ENCODE data around the gene CHST9.
A peak's percentile ranks its signal among the peaks of the same experiment; 100 is the strongest.

The CHST9 gene

DNA sequence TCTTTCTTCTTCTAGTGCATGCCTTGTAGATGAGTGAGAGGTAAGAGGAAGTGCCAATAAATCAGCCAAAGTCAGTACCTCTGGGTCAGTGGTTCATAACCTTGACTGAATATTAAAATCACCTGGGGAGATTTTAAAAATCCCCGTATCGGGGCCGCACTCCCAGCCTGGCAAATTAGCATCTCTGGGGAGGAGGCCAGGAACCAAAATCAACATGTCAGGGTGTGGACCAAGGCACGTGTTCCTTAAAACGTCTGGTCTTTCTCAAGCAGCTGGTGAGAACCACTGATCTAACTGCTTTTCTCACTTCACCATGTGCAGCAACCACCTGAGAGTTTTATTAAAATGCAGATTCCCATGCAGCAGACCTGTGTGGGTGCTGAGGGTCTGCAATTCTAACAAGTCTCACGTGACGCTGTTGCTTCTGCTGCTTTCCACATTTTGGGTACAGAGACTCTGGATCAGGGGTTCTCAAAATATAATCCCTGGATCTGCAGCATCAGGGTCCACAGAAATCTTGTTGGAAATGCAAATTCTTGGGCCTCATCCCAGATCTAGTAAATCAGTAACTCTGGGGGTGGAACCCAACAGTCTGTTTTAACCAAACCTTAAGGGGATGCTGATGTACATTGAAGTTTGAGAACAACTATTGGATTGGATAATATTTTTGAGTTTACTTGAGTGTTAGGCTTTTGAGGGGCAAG, 49.5 kb downstream of the CHST9 start:
- H3K4me1 ChIP-seq (ENCODE audit: control insufficient read depth, insufficient read depth, low read length) = peaks cover 12% of the 10 kb centered on the region; the same call in 1 of the 2 replicates
- H3K36me3 ChIP-seq (ENCODE audit: control insufficient read depth, insufficient read depth, low read length) = no peaks in the 10 kb centered on the region
- no peak overlapping the region for H3K27ac ChIP-seq (ENCODE audit: low read depth, low read length)
- H3K27me3 ChIP-seq (ENCODE audit: control insufficient read depth, insufficient read depth, low read length) = no peaks in the 10 kb centered on the region
- no peaks in the 10 kb centered on the region for H3K9me3 ChIP-seq (ENCODE audit: control insufficient read depth, insufficient read depth, low read length)
- H3K4me3 ChIP-seq (ENCODE audit: low read depth, low read length) = no peak overlapping the region
- H3K9ac ChIP-seq (ENCODE audit: low read depth, low read length) = no peak overlapping the region

DNA sequence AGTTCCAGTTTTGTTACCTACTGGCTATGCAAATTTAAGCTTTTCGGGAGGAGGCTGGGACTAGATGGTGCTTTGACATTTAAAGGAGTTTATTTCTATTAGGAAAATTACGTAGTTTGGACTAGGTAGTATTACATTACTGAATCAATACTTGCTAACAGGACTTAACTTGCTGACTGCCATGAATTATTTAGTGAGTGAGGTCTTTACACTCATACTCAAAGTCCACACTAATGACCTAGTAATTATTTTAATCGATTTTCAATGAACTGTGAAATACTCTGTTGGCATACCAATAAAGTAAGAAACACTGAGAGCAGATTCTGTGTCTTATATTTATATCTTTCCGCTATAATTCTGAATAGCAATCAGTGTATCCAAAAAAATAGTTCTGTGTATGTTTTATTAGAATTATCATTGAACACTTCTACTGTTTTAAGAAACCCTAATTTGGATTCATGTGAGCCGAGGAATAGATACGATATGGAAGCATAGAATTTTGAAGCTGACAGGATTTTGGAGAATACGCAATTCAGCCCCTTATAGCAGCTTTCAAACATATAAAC, 55.0 kb downstream of the CHST9 start:
- Histone ChIP-seq H3K27me3 (ENCODE audit: control insufficient read depth, insufficient read depth, low read length) (no peaks in the 10 kb centered on the region), H3K4me3 (ENCODE audit: low read depth, low read length) (0 out of 2 replicates have a peak overlapping the region, but pooled peaks have one; percentile 23), H3K27ac (ENCODE audit: low read depth, low read length) (no peak overlapping the region), H3K36me3 (ENCODE audit: control insufficient read depth, insufficient read depth, low read length) (no peaks in the 10 kb centered on the region), H3K9ac (ENCODE audit: low read depth, low read length) (no peak overlapping the region), H3K4me1 (ENCODE audit: control insufficient read depth, insufficient read depth, low read length) (peaks cover 10% of the 10 kb centered on the region), H3K9me3 (ENCODE audit: control insufficient read depth, insufficient read depth, low read length) (no peaks in the 10 kb centered on the region)

DNA sequence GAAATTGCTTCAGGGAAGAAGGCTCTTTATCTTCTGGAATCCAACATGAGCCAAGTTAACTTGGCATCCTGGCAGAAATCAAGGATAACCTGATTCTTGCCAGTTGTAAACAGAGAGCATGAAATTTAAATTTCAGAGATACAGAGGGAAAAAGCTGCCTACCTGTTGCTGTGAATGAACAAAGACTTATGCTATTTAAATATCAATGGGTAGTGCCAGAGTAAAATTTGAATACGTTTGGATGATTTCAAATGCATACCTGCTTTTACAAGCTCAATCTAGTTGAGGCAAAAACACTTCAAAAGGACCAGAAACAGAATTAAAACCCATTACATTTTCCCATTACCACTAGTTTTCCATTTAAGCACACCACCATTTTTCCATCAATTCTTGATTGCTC, 60.9 kb downstream of the CHST9 start:
- peak overlapping the region; percentile 43 for H3K27ac ChIP-seq (ENCODE audit: low read depth, low read length)
- H3K4me1 ChIP-seq (ENCODE audit: control insufficient read depth, insufficient read depth, low read length) = peaks cover 22% of the 10 kb centered on the region
- H3K9ac ChIP-seq (ENCODE audit: low read depth, low read length) = no peak overlapping the region; the same call in 1 of the 2 replicates
- H3K36me3 ChIP-seq (ENCODE audit: control insufficient read depth, insufficient read depth, low read length) = no peaks in the 10 kb centered on the region
- peak overlapping the region; percentile 40 for H3K4me3 ChIP-seq (ENCODE audit: low read depth, low read length)
- H3K27me3 ChIP-seq (ENCODE audit: control insufficient read depth, insufficient read depth, low read length) = no peaks in the 10 kb centered on the region
- H3K9me3 ChIP-seq (ENCODE audit: control insufficient read depth, insufficient read depth, low read length) = no peaks in the 10 kb centered on the region

DNA sequence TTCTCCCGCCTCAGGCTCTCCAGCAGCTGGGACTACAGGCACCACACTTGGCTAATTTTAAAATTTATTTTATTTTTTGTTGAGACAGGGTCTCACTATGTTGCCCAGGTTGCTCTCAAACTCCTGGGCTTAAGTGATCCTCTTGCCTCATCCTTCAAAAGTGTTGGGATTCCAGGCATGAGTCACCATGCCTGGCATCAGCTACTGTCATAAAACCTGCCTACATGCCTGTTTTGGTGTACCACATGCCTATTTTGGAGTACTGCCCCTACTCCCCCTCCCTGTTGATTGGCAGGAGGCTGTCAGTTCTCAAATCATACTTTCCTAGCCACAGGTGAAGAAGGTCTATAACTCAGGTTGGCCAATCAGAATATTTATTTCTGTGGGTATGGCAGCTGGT, 64.0 kb downstream of the CHST9 start:
- no peaks in the 10 kb centered on the region for H3K36me3 ChIP-seq (ENCODE audit: control insufficient read depth, insufficient read depth, low read length)
- no peaks in the 10 kb centered on the region for H3K27me3 ChIP-seq (ENCODE audit: control insufficient read depth, insufficient read depth, low read length)
- no peak overlapping the region for H3K4me3 ChIP-seq (ENCODE audit: low read depth, low read length)
- H3K27ac ChIP-seq (ENCODE audit: low read depth, low read length) = no peak overlapping the region
- no peaks in the 10 kb centered on the region for H3K9me3 ChIP-seq (ENCODE audit: control insufficient read depth, insufficient read depth, low read length)
- H3K4me1 ChIP-seq (ENCODE audit: control insufficient read depth, insufficient read depth, low read length) = peaks cover 22% of the 10 kb centered on the region
- H3K9ac ChIP-seq (ENCODE audit: low read depth, low read length) = no peak overlapping the region

DNA sequence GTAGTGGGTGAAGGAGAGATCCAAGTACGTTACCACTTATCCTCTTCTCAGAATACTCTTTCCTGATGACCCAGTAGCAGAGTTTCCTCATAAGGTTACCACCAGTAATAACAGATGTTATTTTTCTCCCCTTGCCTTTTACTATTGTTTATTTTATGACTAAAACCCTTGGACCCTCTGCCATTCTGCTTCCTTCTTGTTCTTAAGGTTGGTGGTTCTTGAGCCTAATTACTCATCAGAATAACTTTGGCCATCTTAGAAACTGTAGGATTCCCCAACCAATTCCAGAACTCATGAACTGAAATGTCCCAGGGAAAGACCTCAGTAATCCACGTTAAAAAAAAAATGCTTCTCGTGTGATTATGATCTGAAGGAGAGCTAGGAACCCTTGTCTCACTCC, 64.9 kb downstream of the CHST9 start:
- Histone ChIP-seq H3K27me3 (ENCODE audit: control insufficient read depth, insufficient read depth, low read length) (no peaks in the 10 kb centered on the region), H3K36me3 (ENCODE audit: control insufficient read depth, insufficient read depth, low read length) (no peaks in the 10 kb centered on the region), H3K9ac (ENCODE audit: low read depth, low read length) (no peak overlapping the region), H3K9me3 (ENCODE audit: control insufficient read depth, insufficient read depth, low read length) (no peaks in the 10 kb centered on the region), H3K4me3 (ENCODE audit: low read depth, low read length) (no peak overlapping the region), H3K27ac (ENCODE audit: low read depth, low read length) (no peak overlapping the region), H3K4me1 (ENCODE audit: control insufficient read depth, insufficient read depth, low read length) (peaks cover 22% of the 10 kb centered on the region)

DNA sequence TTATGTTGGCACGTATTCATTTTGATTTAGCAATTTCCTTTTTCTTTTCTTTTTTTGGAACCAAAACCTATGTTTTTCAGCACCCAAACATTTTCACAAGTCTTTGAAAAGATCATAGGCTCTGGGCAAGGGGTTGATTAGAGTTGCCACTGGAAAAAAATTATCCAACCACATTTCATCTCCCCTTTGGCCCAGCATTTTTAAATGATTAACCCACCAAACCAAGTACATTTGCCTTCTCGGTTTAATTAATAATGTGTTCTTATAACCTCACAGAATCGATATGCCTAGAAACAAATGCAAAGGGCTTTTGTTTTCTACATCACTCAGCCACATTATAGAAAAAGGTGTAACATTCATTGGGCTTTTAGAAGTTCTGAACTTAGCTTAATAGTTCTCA, 66.1 kb downstream of the CHST9 start:
- Histone ChIP-seq H3K9ac (ENCODE audit: low read depth, low read length) (no peak overlapping the region), H3K27me3 (ENCODE audit: control insufficient read depth, insufficient read depth, low read length) (no peaks in the 10 kb centered on the region), H3K9me3 (ENCODE audit: control insufficient read depth, insufficient read depth, low read length) (no peaks in the 10 kb centered on the region), H3K27ac (ENCODE audit: low read depth, low read length) (peak overlapping the region; percentile 35), H3K4me1 (ENCODE audit: control insufficient read depth, insufficient read depth, low read length) (peaks cover 9% of the 10 kb centered on the region), H3K4me3 (ENCODE audit: low read depth, low read length) (no peak overlapping the region), H3K36me3 (ENCODE audit: control insufficient read depth, insufficient read depth, low read length) (no peaks in the 10 kb centered on the region)

DNA sequence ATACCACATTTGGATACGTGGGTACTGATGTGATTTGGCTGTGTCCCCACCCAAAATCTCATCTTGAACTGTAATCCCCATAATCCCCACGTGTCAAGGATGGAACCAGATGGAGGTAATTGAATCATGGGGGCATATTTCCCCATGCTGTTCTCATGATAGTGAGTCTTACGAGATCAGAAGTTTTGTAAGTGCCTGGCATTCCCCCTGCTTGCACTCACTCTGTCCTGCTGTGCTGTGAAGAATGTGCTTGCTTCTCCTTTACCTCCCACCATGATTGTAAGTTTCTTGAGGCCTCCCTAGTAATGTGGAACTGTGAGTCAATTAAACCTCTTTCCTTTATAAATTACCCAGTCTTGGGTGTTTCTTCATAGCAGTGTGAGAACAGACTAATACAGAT, 70.3 kb downstream of the CHST9 start:
- H3K4me3 ChIP-seq (ENCODE audit: low read depth, low read length) = no peak overlapping the region
- no peaks in the 10 kb centered on the region for H3K4me1 ChIP-seq (ENCODE audit: control insufficient read depth, insufficient read depth, low read length)
- no peak overlapping the region for H3K27ac ChIP-seq (ENCODE audit: low read depth, low read length)
- H3K9me3 ChIP-seq (ENCODE audit: control insufficient read depth, insufficient read depth, low read length) = no peaks in the 10 kb centered on the region
- no peak overlapping the region for H3K9ac ChIP-seq (ENCODE audit: low read depth, low read length)
- H3K36me3 ChIP-seq (ENCODE audit: control insufficient read depth, insufficient read depth, low read length) = no peaks in the 10 kb centered on the region
- H3K27me3 ChIP-seq (ENCODE audit: control insufficient read depth, insufficient read depth, low read length) = no peaks in the 10 kb centered on the region

DNA sequence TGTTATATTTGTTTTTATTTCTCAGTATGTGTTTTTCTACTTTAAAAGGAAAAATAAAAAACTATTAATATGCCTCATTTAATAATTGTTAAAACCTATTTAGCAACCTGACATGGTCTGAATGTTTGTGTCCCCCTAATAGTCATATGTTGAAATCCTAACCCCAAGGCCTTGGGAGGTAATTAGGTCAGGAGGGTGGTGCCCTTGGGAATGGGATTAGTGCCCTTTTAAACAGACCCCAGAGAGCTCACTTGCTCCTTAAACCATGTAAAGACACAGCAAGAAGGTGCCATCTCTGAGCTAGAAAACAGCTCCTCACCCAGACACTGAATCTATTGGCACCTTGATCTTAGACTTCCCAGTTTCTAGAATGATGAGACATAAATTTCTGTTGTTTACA, 71.8 kb downstream of the CHST9 start:
- no peaks in the 10 kb centered on the region for H3K9me3 ChIP-seq (ENCODE audit: control insufficient read depth, insufficient read depth, low read length)
- H3K27ac ChIP-seq (ENCODE audit: low read depth, low read length) = no peak overlapping the region
- no peaks in the 10 kb centered on the region for H3K36me3 ChIP-seq (ENCODE audit: control insufficient read depth, insufficient read depth, low read length)
- no peak overlapping the region for H3K4me3 ChIP-seq (ENCODE audit: low read depth, low read length)
- no peaks in the 10 kb centered on the region for H3K4me1 ChIP-seq (ENCODE audit: control insufficient read depth, insufficient read depth, low read length)
- no peaks in the 10 kb centered on the region for H3K27me3 ChIP-seq (ENCODE audit: control insufficient read depth, insufficient read depth, low read length)
- no peak overlapping the region for H3K9ac ChIP-seq (ENCODE audit: low read depth, low read length)

DNA sequence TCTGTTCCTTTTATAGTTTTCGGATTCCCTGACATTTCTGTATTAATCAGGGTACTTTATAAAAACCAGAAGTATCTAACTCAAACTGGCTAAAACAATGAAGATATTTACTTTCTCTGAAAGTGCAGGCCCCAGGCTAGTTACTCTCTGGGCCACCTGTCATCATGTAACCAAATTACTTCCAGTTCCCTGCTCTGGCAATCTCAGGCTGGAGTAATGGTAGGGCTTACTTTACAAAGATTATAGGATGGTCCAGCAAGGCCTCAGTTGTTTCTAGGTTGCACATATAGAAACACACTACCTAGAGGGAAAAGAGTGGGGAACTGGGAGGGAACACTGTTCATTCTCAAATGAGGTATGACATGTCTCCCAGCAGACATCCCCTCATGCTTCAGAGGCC, 74.8 kb downstream of the CHST9 start:
- no peak overlapping the region for H3K27ac ChIP-seq (ENCODE audit: low read depth, low read length)
- no peaks in the 10 kb centered on the region for H3K4me1 ChIP-seq (ENCODE audit: control insufficient read depth, insufficient read depth, low read length)
- H3K4me3 ChIP-seq (ENCODE audit: low read depth, low read length) = no peak overlapping the region
- no peaks in the 10 kb centered on the region for H3K36me3 ChIP-seq (ENCODE audit: control insufficient read depth, insufficient read depth, low read length)
- no peaks in the 10 kb centered on the region for H3K9me3 ChIP-seq (ENCODE audit: control insufficient read depth, insufficient read depth, low read length)
- no peaks in the 10 kb centered on the region for H3K27me3 ChIP-seq (ENCODE audit: control insufficient read depth, insufficient read depth, low read length)
- H3K9ac ChIP-seq (ENCODE audit: low read depth, low read length) = no peak overlapping the region

DNA sequence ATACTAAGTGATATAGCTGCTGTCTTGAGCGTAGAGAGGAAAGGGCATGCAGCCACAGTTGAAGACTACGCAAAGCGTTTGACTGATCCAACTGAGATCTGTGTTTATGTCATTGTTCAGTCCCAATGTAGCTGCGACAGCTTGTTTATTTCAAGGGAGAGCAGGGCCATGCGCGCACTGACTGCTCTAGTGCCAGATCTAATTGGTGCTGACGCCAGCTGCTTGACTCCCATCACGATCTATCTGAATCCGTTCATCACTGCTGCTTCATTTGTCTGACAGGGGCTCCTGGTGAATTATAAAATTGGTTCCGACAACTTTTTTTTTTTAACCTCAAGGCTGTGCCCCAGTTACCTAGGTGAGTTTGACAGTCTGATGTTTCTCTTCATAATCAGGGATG, 75.7 kb downstream of the CHST9 start:
- no peak overlapping the region for H3K9ac ChIP-seq (ENCODE audit: low read depth, low read length)
- H3K4me1 ChIP-seq (ENCODE audit: control insufficient read depth, insufficient read depth, low read length) = no peaks in the 10 kb centered on the region
- H3K27me3 ChIP-seq (ENCODE audit: control insufficient read depth, insufficient read depth, low read length) = no peaks in the 10 kb centered on the region
- H3K9me3 ChIP-seq (ENCODE audit: control insufficient read depth, insufficient read depth, low read length) = no peaks in the 10 kb centered on the region
- H3K27ac ChIP-seq (ENCODE audit: low read depth, low read length) = no peak overlapping the region
- no peaks in the 10 kb centered on the region for H3K36me3 ChIP-seq (ENCODE audit: control insufficient read depth, insufficient read depth, low read length)
- no peak overlapping the region for H3K4me3 ChIP-seq (ENCODE audit: low read depth, low read length)

DNA sequence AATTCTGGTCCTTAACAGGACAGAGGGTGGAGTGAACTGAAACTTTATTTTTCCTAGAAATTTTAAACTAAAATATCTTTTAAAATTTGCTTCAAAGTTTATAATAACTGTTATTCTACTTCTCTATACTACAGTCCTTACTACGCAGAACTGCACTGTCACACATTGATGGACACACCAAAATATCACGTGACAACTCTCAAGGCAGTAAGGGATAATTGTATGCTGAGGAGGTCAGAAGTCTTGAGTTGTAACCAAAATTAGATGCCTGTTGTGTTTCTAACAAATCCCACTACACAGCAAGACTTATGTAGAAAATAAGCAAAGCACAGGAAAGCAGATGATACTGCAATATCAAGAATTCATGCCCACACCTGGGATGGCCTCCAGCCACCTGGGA, 76.3 kb downstream of the CHST9 start:
- H3K27ac ChIP-seq (ENCODE audit: low read depth, low read length) = no peak overlapping the region
- no peak overlapping the region for H3K9ac ChIP-seq (ENCODE audit: low read depth, low read length)
- H3K4me3 ChIP-seq (ENCODE audit: low read depth, low read length) = no peak overlapping the region
- no peaks in the 10 kb centered on the region for H3K4me1 ChIP-seq (ENCODE audit: control insufficient read depth, insufficient read depth, low read length)
- H3K27me3 ChIP-seq (ENCODE audit: control insufficient read depth, insufficient read depth, low read length) = no peaks in the 10 kb centered on the region
- no peaks in the 10 kb centered on the region for H3K9me3 ChIP-seq (ENCODE audit: control insufficient read depth, insufficient read depth, low read length)
- no peaks in the 10 kb centered on the region for H3K36me3 ChIP-seq (ENCODE audit: control insufficient read depth, insufficient read depth, low read length)

Data from HUES48 (cell line).